ENCODE measurements around the gene MUC5AC.
"Not testable (repeated sequence)": the region's sequence is repeated elsewhere in the genome, so short reads cannot be mapped to it uniquely, and the experiment has no call there.

Gene MUC5AC

DNA sequence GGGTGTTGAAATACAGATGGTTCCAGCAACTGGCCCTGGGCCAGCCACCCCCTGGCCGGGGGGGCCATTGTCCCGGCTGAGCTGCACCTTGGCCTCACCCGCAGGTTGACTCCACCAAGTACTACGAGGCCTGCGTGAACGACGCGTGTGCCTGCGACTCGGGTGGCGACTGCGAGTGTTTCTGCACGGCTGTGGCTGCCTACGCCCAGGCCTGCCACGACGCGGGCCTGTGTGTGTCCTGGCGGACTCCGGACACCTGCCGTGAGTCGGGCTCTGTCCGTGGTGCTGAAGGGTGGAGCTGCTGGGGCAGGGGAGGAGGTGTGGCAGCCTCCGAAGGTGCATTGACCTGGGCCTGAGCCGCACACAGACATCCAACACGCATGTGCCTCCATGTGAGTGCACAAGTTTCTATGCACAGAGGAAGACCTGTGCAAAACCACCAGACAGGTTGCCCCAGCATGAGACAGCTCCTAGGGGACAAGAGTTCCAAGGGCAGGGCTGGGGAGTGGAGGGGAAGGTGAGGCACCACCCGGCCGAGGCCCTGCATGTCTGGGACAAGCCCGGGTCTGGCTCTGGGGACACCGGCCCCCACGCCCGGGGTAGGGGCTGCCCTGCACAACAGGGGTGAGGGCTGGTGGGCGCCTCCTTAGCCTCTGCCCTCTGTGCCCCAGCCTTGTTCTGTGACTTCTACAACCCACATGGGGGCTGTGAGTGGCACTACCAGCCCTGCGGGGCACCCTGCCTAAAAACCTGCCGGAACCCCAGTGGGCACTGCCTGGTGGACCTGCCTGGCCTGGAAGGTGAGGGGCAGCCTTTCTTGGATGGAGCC lies 81.2 kb downstream of the MUC5AC start:
- DNase-seq: no peak

- no peak for DNase-seq
These were observed 81.9 kb downstream of the MUC5AC start for GRCh38 chr11:1239596-1240205.

- no peak for DNase-seq
These were observed 83.0 kb downstream of the MUC5AC start for GRCh38 chr11:1240771-1241170.

DNA sequence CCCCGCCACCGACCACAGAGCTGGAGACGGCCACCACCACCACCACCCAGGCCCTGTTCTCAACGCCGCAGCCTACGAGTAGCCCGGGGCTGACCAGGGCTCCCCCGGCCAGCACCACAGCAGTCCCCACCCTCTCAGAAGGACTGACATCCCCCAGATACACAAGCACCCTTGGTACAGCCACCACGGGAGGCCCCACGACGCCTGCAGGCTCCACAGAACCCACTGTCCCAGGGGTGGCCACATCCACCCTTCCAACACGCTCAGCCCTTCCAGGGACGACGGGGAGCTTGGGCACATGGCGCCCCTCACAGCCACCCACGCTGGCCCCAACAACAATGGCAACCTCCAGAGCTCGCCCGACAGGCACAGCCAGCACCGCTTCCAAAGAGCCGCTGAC lies 84.0 kb downstream of the MUC5AC start:
- no peak for DNase-seq

DNA sequence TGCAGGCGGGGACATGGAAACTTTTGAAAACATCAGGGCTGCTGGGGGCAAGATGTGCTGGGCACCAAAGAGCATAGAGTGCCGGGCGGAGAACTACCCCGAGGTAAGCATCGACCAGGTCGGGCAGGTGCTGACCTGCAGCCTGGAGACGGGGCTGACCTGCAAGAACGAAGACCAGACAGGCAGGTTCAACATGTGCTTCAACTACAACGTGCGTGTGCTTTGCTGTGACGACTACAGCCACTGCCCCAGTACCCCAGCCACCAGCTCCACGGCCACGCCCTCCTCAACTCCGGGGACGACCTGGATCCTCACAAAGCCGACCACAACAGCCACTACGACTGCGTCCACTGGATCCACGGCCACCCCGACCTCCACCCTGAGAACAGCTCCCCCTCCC lies 84.5 kb downstream of the MUC5AC start:
- DNase-seq: no peak

DNA sequence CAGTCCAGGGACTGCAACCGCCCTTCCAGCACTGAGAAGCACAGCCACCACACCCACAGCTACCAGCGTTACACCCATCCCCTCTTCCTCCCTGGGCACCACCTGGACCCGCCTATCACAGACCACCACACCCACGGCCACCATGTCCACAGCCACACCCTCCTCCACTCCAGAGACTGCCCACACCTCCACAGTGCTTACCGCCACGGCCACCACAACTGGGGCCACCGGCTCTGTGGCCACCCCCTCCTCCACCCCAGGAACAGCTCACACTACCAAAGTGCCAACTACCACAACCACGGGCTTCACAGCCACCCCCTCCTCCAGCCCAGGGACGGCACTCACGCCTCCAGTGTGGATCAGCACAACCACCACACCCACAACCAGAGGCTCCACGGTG lies 85.0 kb downstream of the MUC5AC start:
- not testable (repeated sequence) for DNase-seq

GRCh38 chr11:1243521-1243920 lies 85.8 kb downstream of the MUC5AC start:
- DNase-seq: not testable (repeated sequence)

GRCh38 chr11:1244557-1244956 lies 86.8 kb downstream of the MUC5AC start:
- DNase-seq: not testable (repeated sequence)

DNA sequence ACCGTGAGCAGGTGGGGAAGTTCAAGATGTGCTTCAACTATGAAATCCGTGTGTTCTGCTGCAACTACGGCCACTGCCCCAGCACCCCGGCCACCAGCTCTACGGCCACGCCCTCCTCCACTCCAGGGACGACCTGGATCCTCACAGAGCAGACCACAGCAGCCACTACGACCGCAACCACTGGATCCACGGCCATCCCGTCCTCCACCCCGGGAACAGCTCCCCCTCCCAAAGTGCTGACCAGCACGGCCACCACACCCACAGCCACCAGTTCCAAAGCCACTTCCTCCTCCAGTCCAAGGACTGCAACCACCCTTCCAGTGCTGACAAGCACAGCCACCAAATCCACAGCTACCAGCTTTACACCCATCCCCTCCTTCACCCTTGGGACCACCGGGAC lies 88.0 kb downstream of the MUC5AC start:
- DNase-seq: not testable (repeated sequence)

DNA sequence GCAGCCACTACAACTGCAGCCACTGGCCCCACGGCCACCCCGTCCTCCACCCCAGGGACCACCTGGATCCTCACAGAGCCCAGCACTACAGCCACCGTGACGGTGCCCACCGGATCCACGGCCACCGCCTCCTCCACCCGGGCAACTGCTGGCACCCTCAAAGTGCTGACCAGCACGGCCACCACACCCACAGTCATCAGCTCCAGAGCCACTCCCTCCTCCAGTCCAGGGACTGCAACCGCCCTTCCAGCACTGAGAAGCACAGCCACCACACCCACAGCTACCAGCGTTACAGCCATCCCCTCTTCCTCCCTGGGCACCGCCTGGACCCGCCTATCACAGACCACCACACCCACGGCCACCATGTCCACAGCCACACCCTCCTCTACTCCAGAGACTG lies 88.5 kb downstream of the MUC5AC start:
- DNase-seq: not testable (repeated sequence)

GRCh38 chr11:1247026-1247425 lies 89.3 kb downstream of the MUC5AC start:
- not testable (repeated sequence) for DNase-seq

- DNase-seq: not testable (repeated sequence)
These were observed 91.2 kb downstream of the MUC5AC start for GRCh38 chr11:1248951-1249350.

GRCh38 chr11:1250411-1250810 lies 92.7 kb downstream of the MUC5AC start:
- DNase-seq: not testable (repeated sequence)
